PC-9 (cell line): Measurements from ENCODE around the gene LUZP1. TPM values are rescaled to one million over a fixed set of nuclear protein-coding genes. Genes with fewer than 3 reads are reported as not detected.
A peak's percentile ranks its signal among the peaks of the same experiment; 100 is the strongest.

Experiments used
- BruUV-seq: library from RNA; stranded (reverse); fragments of 400-500 nt; replicated peaks from 2 replicates; lab custom pipeline; 2021; lab: Mats Ljungman, UMichigan
- CTCF ChIA-PET: fragments of 300-600 bp; sonication (Branson Sonifier 250); formaldehyde crosslinking; loops from one replicate; lab custom pipeline; 2022; ENCODE audit warnings: antibody characterized with exemption; lab: Charles Lee
- POLR2A ChIA-PET: fragments of 300-600 bp; sonication (Branson Sonifier 250); formaldehyde crosslinking; loops from one replicate; lab custom pipeline; 2022; ENCODE audit warnings: antibody characterized with exemption; ENCODE audit not compliant: unreplicated experiment; lab: Charles Lee
- DNase-seq, 2 experiments: peaks; one replicate each; pipeline versions ENCODE4 v3.0.0 to v3.0.0-alpha.2; 2015 to 2022; ENCODE audit warnings: mixed read lengths in 1 of 2
- H2AFZ ChIP-seq: fragments of 200-600 bp; sonication (generic); 2 replicates; pipeline ENCODE4 v1.8.1; 2017; ENCODE audit warnings: antibody characterized with exemption
- H3F3A ChIP-seq: fragments of 200-600 bp; sonication (generic); 2 replicates; pipeline ENCODE4 v1.8.1; 2017; ENCODE audit warnings: antibody characterized with exemption, mild to moderate bottlenecking, low read depth; ENCODE audit not compliant: insufficient read depth
- H3K27ac ChIP-seq: fragments of 200-600 bp; sonication (generic); 2 replicates; pipeline ENCODE4 v1.6.1; 2016; ENCODE audit warnings: mixed run types
- H3K27me3 ChIP-seq: fragments of 200-600 bp; sonication (generic); 2 replicates; pipeline ENCODE4 v1.6.1; 2016; ENCODE audit warnings: low read depth, mixed run types; ENCODE audit not compliant: insufficient read depth
- H3K36me3 ChIP-seq: fragments of 200-600 bp; sonication (generic); 2 replicates; pipeline ENCODE4 v1.6.1; 2016; ENCODE audit warnings: low read depth, mixed run types
- H3K4me1 ChIP-seq: fragments of 200-600 bp; sonication (generic); replicated peaks from 2 replicates; pipeline ENCODE4 v1.6.1; 2016; ENCODE audit warnings: mixed run types; ENCODE audit not compliant: insufficient read depth
- H3K4me2 ChIP-seq: fragments of 200-600 bp; sonication (generic); 2 replicates; pipeline ENCODE4 v1.6.1; 2017; ENCODE audit warnings: mixed run types
- H3K4me3 ChIP-seq: fragments of 200-600 bp; sonication (generic); 2 replicates; pipeline ENCODE4 v1.6.1; 2016; ENCODE audit warnings: mixed run types
- H3K79me2 ChIP-seq: fragments of 200-600 bp; sonication (generic); 2 replicates; pipeline ENCODE4 v1.6.1; 2017; ENCODE audit warnings: low read depth, mixed run types
- H3K9me2 ChIP-seq: fragments of 200-600 bp; sonication (generic); 2 replicates; pipeline ENCODE4 v1.8.1; 2017; ENCODE audit warnings: mild to moderate bottlenecking; ENCODE audit not compliant: insufficient read depth
- H3K9me3 ChIP-seq: fragments of 200-600 bp; sonication (generic); 2 replicates; pipeline ENCODE4 v1.8.1; 2016; ENCODE audit warnings: low read depth; ENCODE audit not compliant: insufficient read depth
- H4K20me1 ChIP-seq: fragments of 200-600 bp; sonication (generic); 2 replicates; pipeline ENCODE4 v1.8.1; 2017; ENCODE audit not compliant: insufficient read depth
- EZH2 ChIP-seq: fragments of 200-600 bp; sonication (generic); IDR thresholded peaks from 2 replicates; pipeline ENCODE4 v1.8.0; 2017; ENCODE audit warnings: antibody characterized with exemption, low read depth
- intact Hi-C: fragments of 100-400 bp; cut with micrococcal nuclease; formaldehyde crosslinking; loops from one replicate; pipeline ENCODE4 v1.10.0; 2022; ENCODE audit not compliant: unreplicated experiment
- total RNA-seq: library from RNA; stranded (reverse); gene quantifications from 2 replicates; pipeline ENCODE4 v1.2.3, GENCODE V29; 2021
- TF ChIP-seq, protein P1 (sequence below): fragments of 200-600 bp; sonication (generic); conservative IDR thresholded peaks from 2 replicates; pipeline ENCODE4 v1.6.1; 2017; ENCODE audit warnings: mixed run types, antibody characterized with exemption, mild to moderate bottlenecking, moderate library complexity

The LUZP1 gene
- total RNA-seq, 1 experiment from 2014 or later = 35.0 TPM

DNA sequence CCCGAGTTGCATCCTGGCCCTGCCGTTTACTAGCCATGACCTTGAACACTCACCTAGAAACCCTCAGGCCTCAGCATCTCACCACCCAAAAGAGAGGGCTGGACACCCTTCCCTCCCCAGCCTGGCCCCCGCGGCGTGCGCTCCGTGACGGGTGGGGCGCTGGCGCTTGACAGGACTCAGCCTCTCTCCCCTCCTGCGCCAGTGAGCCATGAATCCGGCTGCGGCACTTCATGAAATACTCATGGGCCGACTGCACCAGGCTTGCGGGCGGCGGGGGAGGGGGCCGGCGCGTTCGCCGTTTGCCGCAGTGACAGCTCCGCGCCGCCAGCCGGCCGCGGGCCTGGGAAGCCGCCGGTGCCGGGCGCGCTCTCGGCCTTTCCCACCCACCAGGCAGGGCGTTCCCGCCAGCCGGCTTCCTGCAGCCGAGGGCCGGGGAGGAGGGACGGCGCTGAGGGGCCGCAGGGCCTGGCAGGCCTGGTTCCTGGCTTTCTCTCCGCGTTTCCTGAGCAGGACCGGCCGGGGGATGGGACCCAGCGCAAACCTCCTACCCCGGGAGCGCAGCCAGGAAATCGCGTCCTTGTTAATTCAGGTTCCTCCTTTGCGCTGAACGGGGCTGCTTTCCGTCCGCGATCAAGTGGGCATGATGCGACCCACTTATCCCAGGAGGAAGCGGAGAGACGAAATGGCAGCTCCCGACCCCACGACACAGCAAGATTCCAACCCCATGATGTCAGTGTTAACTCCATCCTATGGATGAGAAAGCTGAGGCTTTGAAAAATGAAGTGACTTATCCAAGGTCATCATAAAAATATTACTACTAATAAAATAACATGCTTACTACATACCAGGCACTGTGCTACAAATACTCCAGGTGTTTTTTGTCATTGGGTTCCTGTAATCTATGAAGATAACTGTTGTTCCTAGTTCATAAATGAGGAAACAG lies 9.1 kb upstream of the LUZP1 start:
- Histone ChIP-seq H3K36me3 (no peaks in the 10 kb centered on the region), H3K9me3 (no peaks in the 10 kb centered on the region), H3K4me3 (peak overlapping the region; percentile 57), H3F3A (peaks cover 8% of the 10 kb centered on the region; the same call in 1 of the 2 replicates), H3K4me1 (no peaks in the 10 kb centered on the region), H3K27me3 (no peaks in the 10 kb centered on the region), H3K4me2 (peak overlapping the region; percentile 83), H4K20me1 (no peaks in the 10 kb centered on the region), H2AFZ (peak overlapping the region; percentile 77), H3K9me2 (no peaks in the 10 kb centered on the region), H3K27ac (no peak overlapping the region), H3K79me2 (no peaks in the 10 kb centered on the region)
- intact Hi-C loops = no loop called here
- ChIA-PET POLR2A (interaction anchor here (0.7 kb wide), 1 partner anchor 489 kb away, joined by 3 read pairs; no protein-coding TSS in a partner anchor), CTCF (interaction anchor here (1.2 kb wide), 1 partner anchor 78 kb away, joined by 4 read pairs; no protein-coding TSS in a partner anchor)
- no TSS peak for BruUV-seq
- peak; percentile 37 to 71 for DNase-seq
- no peak for TF ChIP-seq EZH2
- TF ChIP-seq, protein P1, sequence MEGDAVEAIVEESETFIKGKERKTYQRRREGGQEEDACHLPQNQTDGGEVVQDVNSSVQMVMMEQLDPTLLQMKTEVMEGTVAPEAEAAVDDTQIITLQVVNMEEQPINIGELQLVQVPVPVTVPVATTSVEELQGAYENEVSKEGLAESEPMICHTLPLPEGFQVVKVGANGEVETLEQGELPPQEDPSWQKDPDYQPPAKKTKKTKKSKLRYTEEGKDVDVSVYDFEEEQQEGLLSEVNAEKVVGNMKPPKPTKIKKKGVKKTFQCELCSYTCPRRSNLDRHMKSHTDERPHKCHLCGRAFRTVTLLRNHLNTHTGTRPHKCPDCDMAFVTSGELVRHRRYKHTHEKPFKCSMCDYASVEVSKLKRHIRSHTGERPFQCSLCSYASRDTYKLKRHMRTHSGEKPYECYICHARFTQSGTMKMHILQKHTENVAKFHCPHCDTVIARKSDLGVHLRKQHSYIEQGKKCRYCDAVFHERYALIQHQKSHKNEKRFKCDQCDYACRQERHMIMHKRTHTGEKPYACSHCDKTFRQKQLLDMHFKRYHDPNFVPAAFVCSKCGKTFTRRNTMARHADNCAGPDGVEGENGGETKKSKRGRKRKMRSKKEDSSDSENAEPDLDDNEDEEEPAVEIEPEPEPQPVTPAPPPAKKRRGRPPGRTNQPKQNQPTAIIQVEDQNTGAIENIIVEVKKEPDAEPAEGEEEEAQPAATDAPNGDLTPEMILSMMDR = no peak

- Histone ChIP-seq H3F3A (peaks cover 8% of the 10 kb centered on the region; the same call in 1 of the 2 replicates), H2AFZ (peak overlapping the region; percentile 77), H3K27me3 (no peaks in the 10 kb centered on the region), H3K79me2 (no peaks in the 10 kb centered on the region), H3K9me2 (no peaks in the 10 kb centered on the region), H3K4me1 (no peaks in the 10 kb centered on the region), H3K27ac (no peak overlapping the region), H3K4me3 (peak overlapping the region; percentile 57; the same call in 1 of the 2 replicates), H3K4me2 (peak overlapping the region; percentile 83), H3K9me3 (no peaks in the 10 kb centered on the region), H4K20me1 (no peaks in the 10 kb centered on the region), H3K36me3 (no peaks in the 10 kb centered on the region)
- ChIA-PET CTCF (no interaction called here), POLR2A (no interaction called here)
- TF ChIP-seq, protein P1 = no peak
- TF ChIP-seq EZH2 = no peak
- intact Hi-C loops = no loop called here
- DNase-seq = no peak
- no TSS peak for BruUV-seq
Observed at GRCh38 chr1:23177031-23177430, 8.4 kb upstream of the LUZP1 start.

DNA sequence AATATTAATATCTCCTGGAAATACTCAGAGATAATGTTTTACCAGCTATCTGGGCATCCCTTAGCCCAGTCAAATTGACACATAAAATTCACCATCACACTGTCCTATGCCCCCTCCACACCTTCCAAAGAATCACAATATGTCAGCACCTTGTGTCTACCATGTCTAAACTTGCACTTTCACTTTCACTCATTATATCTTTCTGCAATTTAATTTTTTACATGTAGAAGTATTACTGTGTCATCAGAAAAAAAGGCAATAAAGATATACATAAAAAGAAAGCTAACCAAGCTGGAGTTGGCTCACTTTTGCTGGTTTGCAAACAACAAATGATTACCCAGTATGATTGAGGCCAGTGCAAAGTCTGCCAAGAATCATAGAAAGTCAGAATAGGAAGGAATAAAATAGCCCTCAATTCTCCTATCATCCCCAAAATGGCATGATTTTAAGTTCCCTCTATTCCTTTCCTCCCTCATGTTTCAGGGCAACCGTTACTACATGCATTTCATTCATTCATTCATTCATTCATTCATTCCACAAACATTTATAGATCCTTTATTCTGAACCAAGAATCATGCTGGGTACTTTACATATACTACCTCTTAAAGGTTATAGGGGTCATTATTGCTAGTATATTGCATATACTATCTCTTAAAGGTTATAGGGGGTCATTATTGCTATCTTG lies 5.9 kb upstream of the LUZP1 start:
- BruUV-seq = no TSS peak
- no peaks in the 10 kb centered on the region for H4K20me1 ChIP-seq

More for the DNA sequence above, 5.9 kb upstream of the LUZP1 start:
- Histone ChIP-seq H2AFZ (no peak overlapping the region), H3K4me2 (no peak overlapping the region), H3K4me1 (no peaks in the 10 kb centered on the region), H3F3A (peaks cover 8% of the 10 kb centered on the region; the same call in 1 of the 2 replicates), H3K9me3 (no peaks in the 10 kb centered on the region), H3K27me3 (no peaks in the 10 kb centered on the region), H3K4me3 (no peak overlapping the region), H3K79me2 (no peaks in the 10 kb centered on the region), H3K36me3 (no peaks in the 10 kb centered on the region), H3K27ac (no peak overlapping the region), H3K9me2 (no peaks in the 10 kb centered on the region)
- ChIA-PET POLR2A (no interaction called here), CTCF (no interaction called here)
- DNase-seq = no peak
- TF ChIP-seq, protein P1 = no peak
- TF ChIP-seq EZH2 = no peak
- intact Hi-C loops = no loop called here
